Thyroid gland (tissue), 4 donors: Measurements from ENCODE around the gene PTK7.

ENCODE experiments used
- CTCF ChIP-seq, 6 experiments: fragments of 200-600 bp in 3 of 6; fragments of 450-650 bp in 3 of 6; sonication (generic) in 3 of 6; IDR thresholded peaks; one replicate each; pipeline ENCODE4 v1.5.1; 2016 to 2019; ENCODE audit warnings: antibody characterized with exemption in 6 of 6, mild to moderate bottlenecking in 2 of 6, inconsistent platforms in 1 of 6, moderate library complexity in 1 of 6
- POLR2A ChIP-seq, 2 donors: fragments of 450-650 bp; IDR thresholded peaks; one replicate each; pipeline ENCODE4 v1.6.1; 2017; ENCODE audit warnings: antibody characterized with exemption in 2 of 2, mild to moderate bottlenecking in 2 of 2, moderate library complexity in 1 of 2

GRCh38 chr6:43122146-43122545 lies 46.0 kb downstream of the PTK7 start:
- TF ChIP-seq CTCF (IDR thresholded peaks at IDR 0.05) (no peak), POLR2A (IDR thresholded peaks at IDR 0.05) (no peak)
